COLO668 (cell line): ENCODE results near the gene PLEKHA3.
A peak's percentile ranks its signal among the peaks of the same experiment; 100 is the strongest.
"Not testable (repeated sequence)": the region's sequence is repeated elsewhere in the genome, so short reads cannot be mapped to it uniquely, and the experiment has no call there.

Source experiments
- DNase-seq: peaks from one replicate; lab custom pipeline; 2025; ENCODE audit not compliant: unreplicated experiment; lab: John Stamatoyannopoulos, UW

The PLEKHA3 gene

DNA sequence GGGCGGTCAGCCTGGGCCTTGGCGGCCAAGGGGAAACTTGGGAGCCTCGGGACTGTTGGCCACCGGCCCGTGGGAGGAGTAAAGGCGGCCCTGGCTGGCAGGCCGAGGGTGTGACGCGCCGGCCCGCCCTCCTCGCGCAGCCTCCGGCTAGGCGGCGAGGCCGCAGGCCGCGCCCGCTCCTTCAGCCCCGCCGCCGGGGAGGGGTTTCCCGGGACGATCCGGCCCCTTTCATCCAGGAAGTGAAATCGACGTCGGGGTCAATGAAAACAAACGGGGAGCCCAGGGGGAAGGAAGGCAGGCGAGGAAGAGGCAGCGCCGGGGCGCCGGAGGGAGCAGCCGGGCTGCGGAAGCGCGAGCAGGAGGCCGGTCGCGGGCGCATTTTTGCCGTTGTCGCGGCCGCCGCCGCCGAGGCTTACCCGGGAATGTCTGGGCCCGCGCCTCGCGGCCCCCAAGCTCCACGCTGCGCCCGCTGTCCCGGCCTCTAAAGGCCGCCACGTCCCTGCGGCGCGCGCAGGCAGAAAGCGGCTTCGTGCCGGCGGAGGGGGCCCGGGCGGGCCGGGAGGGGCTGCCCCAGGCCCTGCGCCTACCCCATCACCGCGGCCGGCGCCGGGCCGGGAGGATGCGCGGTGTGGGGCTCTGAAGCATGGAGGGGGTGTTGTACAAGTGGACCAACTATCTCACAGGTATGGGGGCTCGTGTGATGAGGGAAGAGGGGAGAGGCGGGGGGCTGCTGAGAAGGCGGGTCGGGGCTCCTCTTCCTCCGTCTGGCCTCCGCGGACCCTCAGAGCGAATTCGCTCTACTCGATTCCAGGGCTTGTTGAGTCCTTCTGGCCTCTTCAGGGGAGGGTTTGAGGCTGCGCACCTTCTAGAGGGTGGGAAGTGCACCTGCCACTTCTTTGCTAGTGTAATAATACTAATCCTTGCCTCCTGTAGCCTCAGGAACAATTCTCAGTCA, at the start of gene PLEKHA3:
Gene PLEKHA3 (plus strand): TSS at position 231 of the 955 bp plus-strand sequence. CDS start 413 bp downstream, at position 644.
- DNase-seq: peak; percentile 93

DNA sequence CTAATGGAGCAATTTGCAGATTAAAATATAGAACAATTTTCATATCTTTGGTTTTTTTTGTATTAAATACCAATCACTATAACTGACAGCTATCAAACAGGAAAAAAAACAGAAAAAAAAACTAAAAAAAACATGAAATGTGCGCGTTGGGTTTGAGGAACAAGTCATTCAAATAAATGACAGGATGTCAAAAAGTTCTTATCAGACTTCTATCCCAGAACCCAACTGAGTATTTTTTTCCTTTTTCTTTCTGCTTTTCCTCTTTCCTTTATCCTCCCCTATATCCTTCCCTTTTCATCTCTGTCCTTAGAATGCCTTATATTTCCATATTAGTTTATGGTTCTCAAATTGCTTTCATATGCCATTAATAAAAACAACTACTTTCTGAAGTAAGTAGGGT, 43.6 kb upstream of the PLEKHA3 start:
- DNase-seq: no peak

GRCh38 chr2:178441426-178441825, 38.8 kb upstream of the PLEKHA3 start:
- DNase-seq: no peak

DNA sequence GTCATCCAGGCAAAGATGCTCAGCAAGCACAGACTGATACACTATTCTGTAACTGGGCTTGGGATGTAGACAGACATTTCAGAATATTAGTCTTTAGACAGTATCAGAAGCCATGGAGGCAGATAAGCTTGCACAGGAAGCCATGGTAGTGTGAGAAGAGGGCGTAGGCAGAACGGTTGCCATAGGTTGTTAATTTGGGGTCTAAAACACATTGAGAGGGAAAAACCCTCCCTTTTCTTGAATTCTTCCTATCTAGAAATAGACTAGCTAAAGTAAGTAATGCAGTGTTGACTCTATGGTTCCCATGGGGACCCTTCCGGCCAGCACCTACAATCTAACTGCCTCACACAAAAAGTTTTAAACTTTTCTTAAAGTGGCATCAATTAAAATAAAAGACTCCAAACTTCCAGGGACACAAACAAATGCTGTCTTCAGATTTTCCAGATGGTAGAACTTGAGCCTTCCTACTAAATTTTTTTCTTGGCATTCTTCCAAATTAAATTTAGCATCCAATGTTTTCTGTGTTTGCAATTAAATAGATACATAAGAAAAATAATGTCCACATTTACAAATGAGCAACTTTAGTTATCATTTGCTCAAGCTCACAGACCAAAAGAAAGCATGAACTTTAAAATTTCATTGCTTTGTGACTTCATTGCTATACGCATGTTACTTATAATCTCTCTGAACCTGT, 31.1 kb upstream of the PLEKHA3 start:
- DNase-seq: no peak

- DNase-seq: peak; percentile 49
These were observed 30.3 kb upstream of the PLEKHA3 start for GRCh38 chr2:178449700-178450523.

- DNase-seq: peak; percentile 93
These were observed 29.8 kb upstream of the PLEKHA3 start for GRCh38 chr2:178450524-178450773.

- DNase-seq: peak; percentile 98
These were observed 29.3 kb upstream of the PLEKHA3 start, which contains the start of the genes PJVK and PRKRA for GRCh38 chr2:178450774-178451525. PJVK (plus strand) TSS chr2:178451378; CDS start chr2:178453410, 2,032 bp downstream. PRKRA (minus strand) TSS chr2:178451175; CDS start chr2:178451030, 145 bp downstream.

DNA sequence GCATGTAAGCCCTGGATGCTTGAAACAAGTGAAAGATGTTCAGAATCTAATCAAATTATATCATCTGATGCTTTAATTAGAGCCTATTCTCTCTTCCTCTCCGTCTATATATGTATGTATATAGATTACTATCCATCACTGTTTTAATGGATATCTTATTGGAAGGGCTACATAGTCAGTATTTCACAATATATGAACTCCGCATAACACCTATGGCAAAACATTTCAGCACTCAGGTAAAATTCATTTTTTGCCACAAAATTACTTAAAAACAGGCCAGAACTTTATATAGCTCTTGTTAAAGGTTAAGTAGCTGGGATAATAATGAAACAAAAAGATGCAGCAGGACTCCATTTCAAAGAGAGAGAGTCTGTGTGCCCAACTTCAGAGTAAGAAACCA, 27.9 kb upstream of the PLEKHA3 start:
- DNase-seq: no peak

- no peak for DNase-seq
These were observed 27.4 kb upstream of the PLEKHA3 start for GRCh38 chr2:178452870-178453269.

- DNase-seq: no peak
These were observed 24.3 kb upstream of the PLEKHA3 start for GRCh38 chr2:178455947-178456346.

- DNase-seq: no peak
These were observed 22.8 kb upstream of the PLEKHA3 start for GRCh38 chr2:178457390-178457886.

DNA sequence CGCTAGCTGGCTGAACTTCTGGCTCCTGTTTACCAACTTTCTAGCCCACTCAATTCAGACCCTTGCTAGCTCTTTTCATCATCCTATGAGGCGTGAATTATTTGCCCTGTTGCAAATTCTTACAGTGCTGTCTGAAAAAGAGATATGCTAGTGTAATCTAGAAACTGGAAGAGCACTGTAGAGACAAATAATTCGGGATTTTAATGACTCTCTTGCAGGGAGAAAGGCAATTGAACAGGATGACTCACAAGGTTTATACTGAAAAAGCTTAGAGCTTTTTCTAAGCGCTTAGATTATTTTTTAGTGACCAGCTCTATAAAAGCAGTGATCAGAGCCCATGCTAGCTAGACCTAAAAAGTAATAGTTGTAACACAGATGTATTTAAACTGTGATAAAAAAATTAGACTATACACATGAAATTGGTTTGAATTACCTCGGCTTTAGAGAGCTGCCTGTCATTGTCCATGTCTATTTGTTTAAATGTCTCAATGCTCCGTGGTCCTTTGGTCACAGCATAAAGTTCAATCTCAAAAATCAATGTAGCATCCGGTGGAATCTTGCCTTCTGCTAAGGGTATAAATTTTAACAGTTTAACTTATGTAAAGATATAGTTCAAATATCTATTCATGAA, 10.9 kb upstream of the PLEKHA3 start:
- no peak for DNase-seq

GRCh38 chr2:178471313-178471712, 8.9 kb upstream of the PLEKHA3 start:
- not testable (repeated sequence) for DNase-seq

GRCh38 chr2:178473373-178473772, 6.9 kb upstream of the PLEKHA3 start:
- DNase-seq: no peak

GRCh38 chr2:178473931-178474330, 6.3 kb upstream of the PLEKHA3 start:
- DNase-seq: no peak

GRCh38 chr2:178474560-178474959, 5.7 kb upstream of the PLEKHA3 start:
- no peak for DNase-seq

DNA sequence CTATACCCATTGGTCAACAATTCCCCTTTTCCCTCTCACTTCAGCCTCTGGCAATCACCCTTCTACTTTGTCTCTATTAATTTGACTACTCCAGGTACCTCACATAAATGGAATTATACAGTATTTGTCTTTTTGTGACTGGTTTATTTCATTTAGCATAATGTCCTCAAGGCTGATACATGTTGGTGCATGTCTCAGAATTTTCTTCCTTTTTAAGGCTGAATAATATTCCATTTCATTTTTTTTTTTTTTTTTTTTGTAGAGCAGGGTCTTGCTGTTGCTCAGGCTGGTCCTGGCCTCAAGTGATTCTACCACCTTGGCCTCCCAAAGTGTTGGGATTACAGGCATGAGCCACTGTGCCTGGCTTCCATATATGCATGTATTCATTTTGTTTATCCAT, 3.8 kb upstream of the PLEKHA3 start:
- no peak for DNase-seq

DNA sequence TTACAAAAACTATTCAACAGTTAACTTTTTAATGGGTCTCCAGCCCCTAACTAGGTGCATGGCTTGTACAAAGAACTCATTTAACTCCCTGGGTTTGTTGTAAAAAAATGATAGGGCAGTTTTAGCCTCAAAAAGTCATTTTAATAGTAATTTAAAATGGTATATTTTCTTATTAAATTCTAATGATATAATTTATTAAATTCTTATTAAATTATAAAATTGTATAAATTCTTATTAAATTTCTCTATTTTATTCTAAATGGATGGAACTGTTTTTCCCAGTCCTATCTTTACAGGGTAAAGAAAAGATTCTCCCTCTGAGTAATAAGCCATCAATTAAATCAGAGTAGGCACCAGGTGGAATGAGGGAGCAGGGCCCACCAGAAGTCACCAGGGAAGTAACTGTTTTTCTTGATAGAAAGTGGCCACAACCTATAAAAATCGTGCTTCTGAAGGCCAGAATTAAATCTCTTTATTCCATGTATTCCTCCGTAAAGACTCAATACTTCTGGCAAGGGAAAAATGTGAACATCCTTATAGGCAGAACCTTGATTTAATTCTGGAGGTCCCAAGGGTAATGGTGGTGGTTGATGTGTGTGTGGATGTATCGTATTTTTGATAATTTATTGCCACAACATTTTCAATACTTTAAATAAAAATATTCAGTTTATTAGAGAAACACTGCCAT, 2.7 kb upstream of the PLEKHA3 start:
- DNase-seq: no peak

- DNase-seq: peak; percentile 19
These were observed 2.2 kb upstream of the PLEKHA3 start for GRCh38 chr2:178478130-178478438.
